ENCODE measurements around the gene LRRFIP1.

LRRFIP1 gene

DNA sequence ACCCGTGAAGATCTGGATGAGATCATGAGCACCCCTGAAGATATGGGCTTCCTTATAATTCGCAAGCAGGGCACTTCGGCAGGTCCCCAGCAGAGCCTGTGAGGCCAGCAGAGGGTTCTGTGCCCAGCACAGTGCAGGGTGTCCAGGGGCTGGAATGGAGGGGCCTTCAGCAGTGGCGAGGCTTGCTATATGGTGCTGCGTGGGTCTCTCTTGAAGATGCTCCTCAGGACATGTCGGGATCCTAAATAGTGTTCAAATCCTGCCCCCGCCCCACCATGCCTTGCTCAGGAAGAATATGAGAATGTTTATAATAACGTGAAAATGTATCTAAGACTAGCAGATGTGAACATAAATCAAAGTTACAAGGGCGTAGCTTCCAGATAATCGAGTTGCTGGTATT lies 110.9 kb downstream of the LRRFIP1 start:
- no peak for DNase-seq (ENCODE audit: insufficient read length, low spot score)
- TF ChIP-seq TAF1 (IDR thresholded peaks at IDR 0.05; ENCODE audit: low read depth, low read length), result no peak
- no peak for TF ChIP-seq POU2F2 (IDR thresholded peaks at IDR 0.05; ENCODE audit: low read depth, low read length)
- no peak for TF ChIP-seq POLR2AphosphoS5 (IDR thresholded peaks at IDR 0.05; ENCODE audit: low read depth, low read length)
- no peak for TF ChIP-seq POLR2A (IDR thresholded peaks at IDR 0.05; ENCODE audit: low read depth, low read length)
- TF ChIP-seq PAX5 (IDR thresholded peaks at IDR 0.05; ENCODE audit: insufficient read depth, low read length, severe bottlenecking), result no peak
- no peak for TF ChIP-seq SPI1 (IDR thresholded peaks at IDR 0.05; ENCODE audit: low read depth, low read length)
- FAIRE-seq, result no peak

DNA sequence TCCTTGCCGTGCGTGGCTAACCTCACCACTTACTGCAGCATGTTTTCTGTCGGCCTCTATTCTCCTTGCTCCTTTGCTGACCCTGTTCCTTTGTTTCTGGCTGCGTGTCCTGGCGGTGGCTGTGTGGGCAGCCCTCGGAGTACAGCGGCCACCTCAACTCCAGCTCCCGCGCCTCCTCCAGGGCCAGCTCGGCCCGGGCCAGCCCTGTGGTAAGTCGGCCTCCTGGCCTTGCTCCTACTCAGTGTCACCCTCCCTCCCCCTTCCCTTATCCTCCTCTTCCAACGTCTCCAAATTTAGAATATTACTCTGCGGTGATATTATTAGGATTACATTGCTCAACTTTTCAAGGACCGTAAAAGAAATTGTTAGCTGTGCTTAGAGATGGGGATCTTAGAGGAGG lies 111.7 kb downstream of the LRRFIP1 start:
- TF ChIP-seq POLR2A (IDR thresholded peaks at IDR 0.05; ENCODE audit: low read depth, low read length), result no peak
- no peak for TF ChIP-seq SPI1 (IDR thresholded peaks at IDR 0.05; ENCODE audit: low read depth, low read length)
- TF ChIP-seq TAF1 (IDR thresholded peaks at IDR 0.05; ENCODE audit: low read depth, low read length), result no peak
- no peak for TF ChIP-seq POLR2AphosphoS5 (IDR thresholded peaks at IDR 0.05; ENCODE audit: low read depth, low read length)
- no peak for TF ChIP-seq PAX5 (IDR thresholded peaks at IDR 0.05; ENCODE audit: insufficient read depth, low read length, severe bottlenecking)
- no peak for TF ChIP-seq POU2F2 (IDR thresholded peaks at IDR 0.05; ENCODE audit: low read depth, low read length)
- DNase-seq (ENCODE audit: insufficient read length, low spot score) (no peak), FAIRE-seq (no peak)

GRCh38 chr2:237742191-237742590 lies 114.8 kb downstream of the LRRFIP1 start:
- DNase-seq (ENCODE audit: insufficient read length, low spot score) (no peak), FAIRE-seq (no peak)
- TF ChIP-seq SPI1 (IDR thresholded peaks at IDR 0.05; ENCODE audit: low read depth, low read length) (no peak), POU2F2 (IDR thresholded peaks at IDR 0.05; ENCODE audit: low read depth, low read length) (no peak), TAF1 (IDR thresholded peaks at IDR 0.05; ENCODE audit: low read depth, low read length) (no peak), POLR2AphosphoS5 (IDR thresholded peaks at IDR 0.05; ENCODE audit: low read depth, low read length) (no peak), POLR2A (IDR thresholded peaks at IDR 0.05; ENCODE audit: low read depth, low read length) (no peak), PAX5 (IDR thresholded peaks at IDR 0.05; ENCODE audit: insufficient read depth, low read length, severe bottlenecking) (no peak)

GRCh38 chr2:237742614-237743013 lies 115.2 kb downstream of the LRRFIP1 start:
- TF ChIP-seq POLR2AphosphoS5 (IDR thresholded peaks at IDR 0.05; ENCODE audit: low read depth, low read length) (no peak), POU2F2 (IDR thresholded peaks at IDR 0.05; ENCODE audit: low read depth, low read length) (no peak), TAF1 (IDR thresholded peaks at IDR 0.05; ENCODE audit: low read depth, low read length) (no peak), SPI1 (IDR thresholded peaks at IDR 0.05; ENCODE audit: low read depth, low read length) (no peak), POLR2A (IDR thresholded peaks at IDR 0.05; ENCODE audit: low read depth, low read length) (no peak), PAX5 (IDR thresholded peaks at IDR 0.05; ENCODE audit: insufficient read depth, low read length, severe bottlenecking) (no peak)
- FAIRE-seq (no peak), DNase-seq (ENCODE audit: insufficient read length, low spot score) (no peak)

DNA sequence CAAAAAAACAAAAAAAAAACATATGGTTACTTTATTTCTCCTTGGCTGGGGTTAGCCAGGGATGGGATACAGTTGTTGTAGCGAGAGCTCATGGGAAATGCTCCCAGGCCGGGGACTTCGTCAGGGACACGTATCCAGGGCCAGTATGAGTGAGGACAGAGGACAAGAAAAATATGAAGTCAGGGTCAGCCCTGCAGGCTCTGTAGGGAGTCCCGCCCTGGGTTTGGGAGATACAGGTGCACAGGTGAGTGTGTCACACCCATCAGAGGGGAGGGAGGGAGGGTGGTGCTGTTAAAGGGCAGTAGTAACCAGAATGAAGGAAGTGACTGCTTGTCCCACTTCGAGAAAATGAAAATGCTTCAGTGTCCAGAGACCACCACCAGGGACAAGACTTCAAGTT lies 115.6 kb downstream of the LRRFIP1 start:
- no peak for FAIRE-seq
- TF ChIP-seq SPI1 (IDR thresholded peaks at IDR 0.05; ENCODE audit: low read depth, low read length) (no peak), PAX5 (IDR thresholded peaks at IDR 0.05; ENCODE audit: insufficient read depth, low read length, severe bottlenecking) (no peak), TAF1 (IDR thresholded peaks at IDR 0.05; ENCODE audit: low read depth, low read length) (no peak), POLR2AphosphoS5 (IDR thresholded peaks at IDR 0.05; ENCODE audit: low read depth, low read length) (no peak), POU2F2 (IDR thresholded peaks at IDR 0.05; ENCODE audit: low read depth, low read length) (no peak), POLR2A (IDR thresholded peaks at IDR 0.05; ENCODE audit: low read depth, low read length) (no peak)
- DNase-seq (ENCODE audit: insufficient read length, low spot score), result no peak

GRCh38 chr2:237743561-237744269 lies 116.3 kb downstream of the LRRFIP1 start:
- no peak for TF ChIP-seq PAX5 (IDR thresholded peaks at IDR 0.05; ENCODE audit: insufficient read depth, low read length, severe bottlenecking)
- no peak for TF ChIP-seq POLR2AphosphoS5 (IDR thresholded peaks at IDR 0.05; ENCODE audit: low read depth, low read length)
- no peak for TF ChIP-seq POLR2A (IDR thresholded peaks at IDR 0.05; ENCODE audit: low read depth, low read length)
- TF ChIP-seq TAF1 (IDR thresholded peaks at IDR 0.05; ENCODE audit: low read depth, low read length), result no peak
- TF ChIP-seq POU2F2 (IDR thresholded peaks at IDR 0.05; ENCODE audit: low read depth, low read length), result no peak
- TF ChIP-seq SPI1 (IDR thresholded peaks at IDR 0.05; ENCODE audit: low read depth, low read length), result no peak
- FAIRE-seq (peak; percentile 9), DNase-seq (ENCODE audit: insufficient read length, low spot score) (no peak)

- TF ChIP-seq POLR2A (IDR thresholded peaks at IDR 0.05; ENCODE audit: low read depth, low read length) (no peak), PAX5 (IDR thresholded peaks at IDR 0.05; ENCODE audit: insufficient read depth, low read length, severe bottlenecking) (no peak), SPI1 (IDR thresholded peaks at IDR 0.05; ENCODE audit: low read depth, low read length) (no peak), TAF1 (IDR thresholded peaks at IDR 0.05; ENCODE audit: low read depth, low read length) (no peak), POLR2AphosphoS5 (IDR thresholded peaks at IDR 0.05; ENCODE audit: low read depth, low read length) (no peak), POU2F2 (IDR thresholded peaks at IDR 0.05; ENCODE audit: low read depth, low read length) (no peak)
- FAIRE-seq, result no peak
- no peak for DNase-seq (ENCODE audit: insufficient read length, low spot score)
These were observed 116.9 kb downstream of the LRRFIP1 start for GRCh38 chr2:237744270-237744612.

DNA sequence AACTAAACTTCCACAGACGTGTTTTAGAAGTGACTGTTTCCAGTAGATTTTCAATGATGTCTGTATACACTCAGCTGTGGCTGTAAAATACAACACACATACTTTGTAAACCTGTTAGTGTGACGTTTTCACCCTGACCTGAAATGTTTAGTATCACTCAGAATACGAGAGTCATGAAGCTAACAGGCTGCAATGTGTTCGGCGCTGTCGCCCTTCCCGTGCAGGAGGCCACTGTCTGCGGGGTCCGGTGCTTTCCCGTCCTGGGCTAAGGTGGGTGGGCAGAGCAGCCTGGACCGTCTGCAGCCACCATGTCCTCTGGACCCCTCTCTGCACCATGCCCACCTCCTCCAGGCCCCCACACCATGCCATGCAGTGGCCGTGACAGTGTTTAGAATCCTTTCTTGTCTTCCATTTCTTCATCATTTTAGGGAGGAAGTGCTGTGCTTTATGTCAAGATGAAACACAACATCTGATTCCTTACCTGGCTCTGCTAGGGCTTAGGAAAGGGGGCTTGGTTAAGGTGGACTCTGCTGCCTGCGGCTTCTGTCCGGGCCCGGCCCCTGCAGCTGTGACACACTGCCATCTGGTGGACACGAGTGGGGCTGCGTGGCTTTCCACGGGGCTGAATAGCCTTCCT lies 117.3 kb downstream of the LRRFIP1 start:
- FAIRE-seq, result peak; percentile 88

GRCh38 chr2:237745250-237745613 lies 117.8 kb downstream of the LRRFIP1 start:
- FAIRE-seq, result no peak
- DNase-seq (ENCODE audit: insufficient read length, low spot score), result no peak

More for the DNA sequence above, 117.3 kb downstream of the LRRFIP1 start:
- no peak for TF ChIP-seq TAF1 (IDR thresholded peaks at IDR 0.05; ENCODE audit: low read depth, low read length)
- no peak for TF ChIP-seq POLR2AphosphoS5 (IDR thresholded peaks at IDR 0.05; ENCODE audit: low read depth, low read length)
- TF ChIP-seq POU2F2 (IDR thresholded peaks at IDR 0.05; ENCODE audit: low read depth, low read length), result no peak
- TF ChIP-seq POLR2A (IDR thresholded peaks at IDR 0.05; ENCODE audit: low read depth, low read length), result no peak
- DNase-seq (ENCODE audit: insufficient read length, low spot score), result peak; percentile 78

More at GRCh38 chr2:237745250-237745613, 117.8 kb downstream of the LRRFIP1 start:
- TF ChIP-seq POLR2AphosphoS5 (IDR thresholded peaks at IDR 0.05; ENCODE audit: low read depth, low read length) (no peak), POLR2A (IDR thresholded peaks at IDR 0.05; ENCODE audit: low read depth, low read length) (no peak), PAX5 (IDR thresholded peaks at IDR 0.05; ENCODE audit: insufficient read depth, low read length, severe bottlenecking) (no peak), POU2F2 (IDR thresholded peaks at IDR 0.05; ENCODE audit: low read depth, low read length) (no peak), SPI1 (IDR thresholded peaks at IDR 0.05; ENCODE audit: low read depth, low read length) (no peak), TAF1 (IDR thresholded peaks at IDR 0.05; ENCODE audit: low read depth, low read length) (no peak)
